ENCODE results near the gene DPP7. TPM values are rescaled to one million over a fixed set of nuclear protein-coding genes. Genes with fewer than 3 reads are reported as not detected.
"Not testable (repeated sequence)": the region's sequence is repeated elsewhere in the genome, so short reads cannot be mapped to it uniquely, and the experiment has no call there.

DPP7 gene

GRCh38 chr9:137062798-137063197 is 51.7 kb downstream of the DPP7 start:
- not testable (repeated sequence) for H2AK5ac ChIP-seq (ENCODE audit: low read length, severe bottlenecking); H3K4me3 ChIP-seq (ENCODE audit: insufficient read depth in 1 of 2, low read depth in 1 of 2, low read length in 2 of 2); H3K36me3 ChIP-seq (ENCODE audit: control insufficient read depth in 1 of 2, insufficient read depth in 2 of 2, low read depth in 1 of 2, low read length in 2 of 2); H3K4ac ChIP-seq (ENCODE audit: low read depth in 1 of 2, low read length in 2 of 2); H3K27ac ChIP-seq (ENCODE audit: low read length, poor library complexity, severe bottlenecking); H3K18ac ChIP-seq (ENCODE audit: low read depth in 1 of 2, low read length in 2 of 2); H3K4me2 ChIP-seq (ENCODE audit: low read length, poor library complexity, severe bottlenecking); H3K23ac ChIP-seq (ENCODE audit: low read length in 2 of 2); H3K9ac ChIP-seq (ENCODE audit: low read length); H2BK5ac ChIP-seq (ENCODE audit: low read depth, low read length, poor library complexity, severe bottlenecking); H2BK12ac ChIP-seq (ENCODE audit: low read length in 2 of 2); H2BK120ac ChIP-seq (ENCODE audit: low read depth, low read length); H2AFZ ChIP-seq (ENCODE audit: low read depth, low read length); H3K14ac ChIP-seq (ENCODE audit: low read length in 2 of 2); H4K8ac ChIP-seq (ENCODE audit: low read length); H4K91ac ChIP-seq (ENCODE audit: low read length); H3K79me1 ChIP-seq (replicated peaks; ENCODE audit: low read length, poor library complexity, severe bottlenecking); DNase-seq; H2BK15ac ChIP-seq (ENCODE audit: low read depth, poor library complexity, severe bottlenecking); H3K4me1 ChIP-seq (ENCODE audit: control insufficient read depth, insufficient read depth, low read depth, low read length); H3K9me3 ChIP-seq (ENCODE audit: control insufficient read depth, low read length)
- WGBS, result 92% methylated on average over 7 of the region's 9 CpGs
- H3K27me3 ChIP-seq (ENCODE audit: control insufficient read depth in 1 of 2, insufficient read depth in 1 of 2, low read length in 2 of 2), result peaks cover 0 to 16% of the 10 kb centered on the region in 2 experiments

GRCh38 chr9:137062384-137062783 is 52.1 kb downstream of the DPP7 start:
- Histone ChIP-seq H3K27me3 (ENCODE audit: control insufficient read depth in 1 of 2, insufficient read depth in 1 of 2, low read length in 2 of 2) (peaks cover 0 to 16% of the 10 kb centered on the region in 2 experiments), H2BK5ac (ENCODE audit: low read depth, low read length, poor library complexity, severe bottlenecking) (no peak overlapping the region), H2AK5ac (ENCODE audit: low read length, severe bottlenecking) (no peak overlapping the region), H2BK12ac (ENCODE audit: low read length in 2 of 2) (no peak overlapping the region), H3K79me1 (replicated peaks; ENCODE audit: low read length, poor library complexity, severe bottlenecking) (no peaks in the 10 kb centered on the region), H3K4me2 (ENCODE audit: low read length, poor library complexity, severe bottlenecking) (no peak overlapping the region), H3K4me1 (ENCODE audit: control insufficient read depth, insufficient read depth, low read depth, low read length) (peaks cover 4% of the 10 kb centered on the region), H3K23ac (ENCODE audit: low read length in 2 of 2) (no peak overlapping the region), H3K18ac (ENCODE audit: low read depth in 1 of 2, low read length in 2 of 2) (no peak overlapping the region), H3K27ac (ENCODE audit: low read length, poor library complexity, severe bottlenecking) (no peak overlapping the region), H3K14ac (ENCODE audit: low read length in 2 of 2) (no peak overlapping the region), H4K8ac (ENCODE audit: low read length) (no peak overlapping the region), H2BK120ac (ENCODE audit: low read depth, low read length) (no peak overlapping the region), H3K4me3 (ENCODE audit: insufficient read depth in 1 of 2, low read depth in 1 of 2, low read length in 2 of 2) (no peak overlapping the region), H4K91ac (ENCODE audit: low read length) (no peak overlapping the region), H3K9me3 (ENCODE audit: control insufficient read depth, low read length) (no peaks in the 10 kb centered on the region), H3K36me3 (ENCODE audit: control insufficient read depth in 1 of 2, insufficient read depth in 2 of 2, low read depth in 1 of 2, low read length in 2 of 2) (peaks cover 0 to 6% of the 10 kb centered on the region in 2 experiments), H2BK15ac (ENCODE audit: low read depth, poor library complexity, severe bottlenecking) (no peak overlapping the region), H3K4ac (ENCODE audit: low read depth in 1 of 2, low read length in 2 of 2) (no peak overlapping the region), H2AFZ (ENCODE audit: low read depth, low read length) (no peak overlapping the region), H3K9ac (ENCODE audit: low read length) (no peak overlapping the region)
- 93% methylated on average over 15 of the region's 15 CpGs for WGBS
- no peak for DNase-seq

Small RNAs within 50 kb of the gene (small RNA-seq; reads per million reads assigned to genes)
- not detected for gene RF00153 (ENCODE audit: low read depth)

Data from mesenchymal stem cell (in vitro differentiated cells and primary cell).